A549 (cell line): ENCODE data around the gene BHLHA15. TPM values are rescaled to one million over a fixed set of nuclear protein-coding genes. Genes with fewer than 3 reads are reported as not detected.

ENCODE experiments used
- ATAC-seq, 2 experiments: fragments of 200-7000 bp in 1 of 2; fragments of >200 bp in 1 of 2; cut with Nextera tagmentation in 1 of 2; cut with Tn5 transposase in 1 of 2; 3 replicates each; pipeline versions ENCODE4 v1.8.0 to v1.9.1; 2018 to 2020; ENCODE audit warnings: mild to moderate bottlenecking in 1 of 2, moderate library complexity in 1 of 2
- CTCF ChIA-PET: fragments of 300-600 bp; sonication (Branson Sonifier 250); formaldehyde crosslinking; extraction: SDS; loops from one replicate; lab custom pipeline; 2021; ENCODE audit warnings: antibody characterized with exemption, inconsistent platforms; lab: Yijun Ruan, JAX
- POLR2A ChIA-PET: fragments of 350-600 bp; formaldehyde crosslinking; extraction: SDS; loops from one replicate; lab custom pipeline; 2021; ENCODE audit warnings: antibody characterized with exemption, inconsistent platforms; lab: Yijun Ruan, JAX
- DNase-seq, 2 experiments: peaks; one replicate each; pipeline versions ENCODE4 v3.0.0 to v3.0.0-alpha.2; 2011 to 2016; ENCODE audit warnings: low read depth in 1 of 2, low spot score in 1 of 2
- FAIRE-seq: peaks from 2 replicates; lab custom pipeline; 2011; peaks lifted over from hg19 to GRCh38; lab: Jason Lieb, UNC
- H3K27ac ChIP-seq, 2 experiments: fragments of >200 bp; sonication (Bioruptor Twin); formaldehyde crosslinking; 3 replicates each; pipeline ENCODE4 v1.5.1; 2016 to 2017
- H3K4me1 ChIP-seq: fragments of >200 bp; sonication (Bioruptor Twin); formaldehyde crosslinking; 3 replicates; pipeline ENCODE4 v1.6.1; 2016
- H3K4me2 ChIP-seq: fragments of >200 bp; sonication (Bioruptor Twin); formaldehyde crosslinking; 3 replicates; pipeline ENCODE4 v1.6.1; 2016
- H3K4me3 ChIP-seq: fragments of >200 bp; sonication (Bioruptor Twin); formaldehyde crosslinking; 3 replicates; pipeline ENCODE4 v1.5.1; 2016
- H3K9me3 ChIP-seq: fragments of >200 bp; sonication (Bioruptor Twin); formaldehyde crosslinking; 3 replicates; pipeline ENCODE4 v1.6.1; 2016
- BHLHE40 ChIP-seq: IDR thresholded peaks from 2 replicates; pipeline ENCODE4 v1.6.1; 2012; ENCODE audit warnings: low read depth, low read length, inconsistent platforms
- CBX8 ChIP-seq: fragments of 200-600 bp; sonication (generic); IDR thresholded peaks from 2 replicates; pipeline ENCODE4 v1.6.1; 2016
- CHD4 ChIP-seq: fragments of 200-600 bp; sonication (generic); IDR thresholded peaks from 2 replicates; pipeline ENCODE4 v1.6.1; 2016; ENCODE audit warnings: antibody characterized with exemption, mild to moderate bottlenecking, borderline replicate concordance
- EP300 ChIP-seq, 2 experiments: fragments of >200 bp; sonication (Bioruptor Twin); formaldehyde crosslinking; IDR thresholded peaks; 2 replicates in 1 of 2; 3 replicates in 1 of 2; pipeline ENCODE4 v1.6.1; 2016 to 2017
- FOSB ChIP-seq: fragments of 250-450 bp; sonication (Bioruptor Pico); IDR thresholded peaks from 2 replicates; pipeline ENCODE4 v1.5.0; 2020; ENCODE audit warnings: mild to moderate bottlenecking, moderate library complexity
- FOSL2 ChIP-seq, 2 experiments: fragments of 450-650 bp in 1 of 2; fragments of >200 bp in 1 of 2; sonication (Bioruptor Twin) in 1 of 2; formaldehyde crosslinking; IDR thresholded peaks; 2 replicates each; pipeline versions ENCODE4 v1.5.0 to v1.6.1; 2016 to 2020; ENCODE audit warnings: mild to moderate bottlenecking in 1 of 2, moderate library complexity in 1 of 2
- FOXS1 ChIP-seq: fragments of 250-450 bp; sonication (Bioruptor Pico); IDR thresholded peaks from 2 replicates; pipeline ENCODE4 v1.5.0; 2020; ENCODE audit warnings: mild to moderate bottlenecking, moderate library complexity
- HEYL ChIP-seq: fragments of 250-450 bp; sonication (Bioruptor Pico); IDR thresholded peaks from 2 replicates; pipeline ENCODE4 v1.8.0; 2021; ENCODE audit warnings: mild to moderate bottlenecking, moderate library complexity
- HOXA7 ChIP-seq: fragments of 250-450 bp; sonication (Bioruptor Pico); IDR thresholded peaks from 2 replicates; pipeline ENCODE4 v1.5.0; 2020; ENCODE audit warnings: mild to moderate bottlenecking, moderate library complexity
- HOXB13 ChIP-seq: fragments of 250-450 bp; sonication (Bioruptor Pico); IDR thresholded peaks from 2 replicates; pipeline ENCODE4 v1.5.0; 2020; ENCODE audit warnings: low read depth, mild to moderate bottlenecking, moderate library complexity
- JUN ChIP-seq, 2 experiments: fragments of >200 bp; sonication (Bioruptor Twin); formaldehyde crosslinking; IDR thresholded peaks; 2 replicates in 1 of 2; 3 replicates in 1 of 2; pipeline ENCODE4 v1.6.1; 2016 to 2017
- JUNB ChIP-seq: fragments of >200 bp; sonication (Bioruptor Twin); formaldehyde crosslinking; IDR thresholded peaks from 2 replicates; pipeline ENCODE4 v1.6.1; 2016
- KDM5A ChIP-seq: fragments of 200-600 bp; sonication (generic); IDR thresholded peaks from 2 replicates; pipeline ENCODE4 v1.6.1; 2016; ENCODE audit warnings: antibody characterized with exemption, mild to moderate bottlenecking
- MAZ ChIP-seq: fragments of 150-350 bp; IDR thresholded peaks from 2 replicates; pipeline ENCODE4 v1.6.1; 2014; ENCODE audit warnings: antibody characterized with exemption, low read depth, low read length, borderline replicate concordance
- NFE2L2 ChIP-seq: fragments of 150-350 bp; conservative IDR thresholded peaks from 2 replicates; pipeline ENCODE4 v1.6.1; 2014; ENCODE audit warnings: low read length
- POLR2AphosphoS2 ChIP-seq: conservative IDR thresholded peaks from 2 replicates; pipeline ENCODE4 v1.6.1; 2012; ENCODE audit warnings: low read length, improper control_type of control experiment, inconsistent platforms
- RARB ChIP-seq: fragments of 250-450 bp; sonication (Bioruptor Pico); IDR thresholded peaks from 2 replicates; pipeline ENCODE4 v1.8.0; 2021; ENCODE audit warnings: mild to moderate bottlenecking, moderate library complexity
- RCOR1 ChIP-seq: fragments of 150-350 bp; IDR thresholded peaks from 2 replicates; pipeline ENCODE4 v1.6.1; 2014; ENCODE audit warnings: antibody characterized with exemption, low read length, low read depth
- RFX5 ChIP-seq: fragments of 450-650 bp; IDR thresholded peaks from 2 replicates; pipeline ENCODE4 v1.7.1; 2014; ENCODE audit warnings: antibody characterized with exemption, mild to moderate bottlenecking, moderate library complexity
- RNF2 ChIP-seq: fragments of 200-600 bp; sonication (generic); IDR thresholded peaks from 2 replicates; pipeline ENCODE4 v1.6.1; 2016; ENCODE audit warnings: low read depth, mild to moderate bottlenecking, antibody characterized with exemption, moderate library complexity, borderline replicate concordance
- SREBF2 ChIP-seq: fragments of 450-650 bp; IDR thresholded peaks from 2 replicates; pipeline ENCODE4 v1.6.1; 2014; ENCODE audit warnings: mild to moderate bottlenecking, moderate library complexity
- ZNF302 ChIP-seq: fragments of 250-450 bp; sonication (Bioruptor Pico); IDR thresholded peaks from 2 replicates; pipeline ENCODE4 v1.9.0; 2021; ENCODE audit warnings: inconsistent platforms, mild to moderate bottlenecking, moderate library complexity
- ZSCAN20 ChIP-seq: fragments of 250-450 bp; sonication (Bioruptor Pico); IDR thresholded peaks from 2 replicates; pipeline ENCODE4 v1.8.0; 2022; ENCODE audit warnings: mild to moderate bottlenecking, moderate library complexity
- WGBS: methylation state at CpG from one replicate; pipeline ENCODE4 v1.1.6; 2017; ENCODE audit errors: missing lambda C conversion rate; 5-methylcytosine and 5-hydroxymethylcytosine counted together
- polyA plus RNA-seq, 4 experiments: library from polyadenylated mRNA; depleted of rRNA in 3 of 4; stranded (reverse); fragments of >200 nt; fragmentation: RNase III in 1 of 4; extraction: RNeasy Plus Mini Kit Qiagen cat#74134 plus additional on column Dnase treatment in 1 of 4; gene quantifications; 2 replicates in 3 of 4; 3 replicates in 1 of 4; pipeline ENCODE4 v1.2.3, GENCODE V29; 2011 to 2017
- TF ChIP-seq, protein P1 (sequence below): fragments of >200 bp; sonication (Bioruptor Twin); formaldehyde crosslinking; IDR thresholded peaks from 2 replicates; pipeline ENCODE4 v1.6.1; 2016

BHLHA15 gene
- polyA plus RNA-seq, 2 of the 4 experiments (the other 2 are of a cell fraction) = 0.23 to 0.30 TPM

DNA sequence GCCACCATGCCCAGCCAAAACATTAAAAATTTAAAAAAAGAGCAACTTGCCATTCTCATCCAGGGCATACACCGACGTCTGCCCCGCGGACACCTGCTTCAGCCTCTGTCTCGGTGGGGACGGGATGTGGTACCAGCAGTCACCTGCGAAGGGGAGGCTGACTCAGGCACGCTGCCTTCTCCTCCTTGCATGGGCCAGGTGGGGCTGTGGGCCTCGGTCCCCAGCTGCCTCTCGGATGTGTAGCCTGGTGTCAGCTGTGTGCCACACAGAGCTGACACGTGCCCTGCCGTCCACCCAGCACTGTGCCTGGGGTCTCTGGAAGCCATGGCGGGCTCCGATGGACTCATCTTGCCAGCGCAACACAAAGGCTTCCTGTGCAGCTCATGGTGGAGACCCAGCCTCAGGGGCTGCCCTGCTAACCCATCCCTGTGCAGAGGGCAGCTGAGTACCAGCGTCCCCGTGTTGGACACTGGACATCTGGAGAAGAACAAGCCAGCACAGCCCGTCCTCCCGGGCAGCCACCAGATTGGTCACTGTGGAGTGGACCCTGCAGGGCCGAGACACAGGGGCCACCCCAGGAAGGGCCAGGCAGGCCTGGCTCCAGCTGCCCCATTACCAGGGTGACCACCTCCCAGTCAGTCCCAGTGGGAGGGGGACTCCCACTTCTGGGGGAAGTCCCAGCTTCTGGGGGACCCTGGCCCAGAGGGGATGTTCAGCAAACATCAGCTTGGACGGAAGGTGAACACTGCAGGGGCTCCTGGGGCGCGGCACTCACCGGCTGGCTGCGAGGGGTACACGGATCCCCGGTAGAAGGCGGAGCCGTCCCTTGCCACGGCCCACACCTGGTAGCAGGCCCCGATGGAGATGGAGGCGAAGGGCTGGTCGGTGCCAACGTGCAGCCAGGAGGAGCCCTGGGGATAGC, 10.6 kb downstream of the BHLHA15 start:
- Histone ChIP-seq H3K4me3 (no peak overlapping the region), H3K4me2 (no peak overlapping the region), H3K27ac (no peak overlapping the region), H3K4me1 (peaks cover 7% of the 10 kb centered on the region; the same call in 2 of the 3 replicates), H3K9me3 (no peaks in the 10 kb centered on the region)
- TF ChIP-seq NFE2L2 (no peak), ZSCAN20 (CRISPR knock-in tag) (no peak), JUNB (no peak), HOXA7 (CRISPR knock-in tag) (no peak), JUN (IDR thresholded peaks at IDR 0.05) (no peak), FOXS1 (no peak), CBX8 (no peak), RARB (no peak), ZNF302 (CRISPR knock-in tag) (no peak), KDM5A (no peak), RFX5 (no peak)
- TF ChIP-seq, protein P1, sequence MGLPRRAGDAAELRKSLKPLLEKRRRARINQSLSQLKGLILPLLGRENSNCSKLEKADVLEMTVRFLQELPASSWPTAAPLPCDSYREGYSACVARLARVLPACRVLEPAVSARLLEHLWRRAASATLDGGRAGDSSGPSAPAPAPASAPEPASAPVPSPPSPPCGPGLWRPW = no peak
- WGBS = 92% methylated on average over 28 of the region's 34 CpGs
- ATAC-seq = peak in 1 of 2 experiments; percentile 11; a peak in 2 of 6 replicates
- POLR2A ChIA-PET = no interaction called here
- no peak for FAIRE-seq
- CTCF ChIA-PET = interaction anchor here (1.2 kb wide), 1 partner anchor 9 kb away, joined by 3 read pairs; no protein-coding TSS in a partner anchor
- no peak for DNase-seq

DNA sequence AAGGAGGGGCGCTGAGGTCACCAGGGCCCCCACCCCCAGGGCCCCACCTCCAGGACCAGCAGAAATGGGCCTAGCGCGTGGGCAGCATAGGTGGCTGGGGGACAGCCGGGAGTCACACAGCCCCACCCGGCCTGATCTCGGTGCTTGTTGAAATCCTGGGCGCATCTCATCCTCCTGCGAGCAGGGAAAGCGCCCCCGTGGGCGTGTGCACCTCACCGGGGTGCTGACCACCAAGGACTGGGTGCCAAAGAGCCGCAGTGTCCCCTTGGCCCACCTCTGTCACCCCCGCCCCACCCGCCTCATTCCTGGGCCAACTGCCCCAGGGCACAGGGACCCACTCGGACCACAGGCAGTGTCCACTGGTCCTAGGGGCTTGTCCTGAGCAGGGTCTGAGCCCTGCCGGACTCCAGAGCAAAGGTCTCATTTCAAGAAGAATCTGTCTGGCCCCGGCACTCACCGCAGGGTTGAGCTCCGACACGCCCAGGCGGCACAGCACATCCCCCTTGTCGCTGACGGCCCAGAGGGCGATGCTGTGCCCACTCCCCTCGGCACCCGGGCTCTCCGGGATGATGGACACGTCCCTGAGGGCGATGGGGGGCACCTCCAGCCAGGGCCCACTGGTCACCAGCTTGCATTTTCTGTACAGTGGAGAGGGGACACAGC, 11.4 kb downstream of the BHLHA15 start:
- Histone ChIP-seq H3K4me2 (no peak overlapping the region), H3K9me3 (no peaks in the 10 kb centered on the region), H3K4me1 (peaks cover 7% of the 10 kb centered on the region; the same call in 2 of the 3 replicates), H3K27ac (0 out of 6 replicates have a peak overlapping the region, but pooled peaks of 1 of the 2 experiments have one; percentile 37), H3K4me3 (no peak overlapping the region)
- no peak for TF ChIP-seq JUNB
- ChIA-PET POLR2A (no interaction called here), CTCF (interaction anchor here (1.2 kb wide), 1 partner anchor 10 kb away, joined by 3 read pairs; no protein-coding TSS in a partner anchor)
- 88% methylated on average over 14 of the region's 30 CpGs for WGBS
- FAIRE-seq (no peak), ATAC-seq (peak in 1 of 2 experiments; percentile 11; a peak in 1 of 6 replicates), DNase-seq (no peak)

DNA sequence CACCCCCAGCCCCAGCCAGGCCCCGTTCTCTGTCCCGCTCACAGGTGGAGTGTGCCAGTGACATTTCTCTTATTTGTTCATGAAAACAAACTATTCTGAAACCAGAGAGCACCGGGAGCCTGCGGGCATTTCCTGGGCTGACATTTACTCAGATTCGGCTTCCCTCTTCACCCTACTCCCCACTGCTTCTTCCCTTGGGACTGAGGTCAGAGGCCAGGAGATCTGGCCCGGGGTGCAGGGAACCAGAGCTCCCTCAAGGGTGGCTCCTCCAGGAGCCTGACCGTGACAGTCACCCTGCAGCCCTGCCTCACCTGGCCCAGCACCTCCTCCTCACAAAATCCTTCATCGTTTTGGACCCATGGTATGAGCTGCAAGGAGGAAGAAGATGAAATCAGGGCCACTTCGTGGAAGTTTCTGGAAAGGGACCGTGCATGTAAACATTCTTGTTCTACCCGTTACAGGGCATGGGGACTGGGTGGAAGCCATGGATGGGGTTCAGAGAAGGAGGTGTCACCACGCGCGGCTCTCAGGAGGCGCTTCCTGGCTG, 12.2 kb downstream of the BHLHA15 start:
- H3K4me3 ChIP-seq = no peak overlapping the region
- ATAC-seq (peak in 1 of 2 experiments; percentile 15; a peak in 1 of 6 replicates), FAIRE-seq (no peak), DNase-seq (no peak)
- ChIA-PET CTCF (no interaction called here), POLR2A (no interaction called here)
- peaks cover 7% of the 10 kb centered on the region; the same call in 2 of the 3 replicates for H3K4me1 ChIP-seq
- no peaks in the 10 kb centered on the region for H3K9me3 ChIP-seq
- H3K4me2 ChIP-seq = no peak overlapping the region; the same call in 2 of the 3 replicates
- H3K27ac ChIP-seq = peak overlapping the region in 1 of 2 experiments; percentile 37; a peak in 1 of 6 replicates
- TF ChIP-seq, protein P1 = no peak
- TF ChIP-seq CHD4 (no peak), HOXB13 (CRISPR knock-in tag) (no peak), POLR2AphosphoS2 (no peak), CBX8 (no peak), HEYL (no peak), MAZ (no peak), RCOR1 (no peak), HOXA7 (CRISPR knock-in tag) (no peak), FOSB (no peak), BHLHE40 (no peak), RNF2 (no peak), EP300 (IDR thresholded peaks at IDR 0.05) (no peak), SREBF2 (no peak), FOSL2 (IDR thresholded peaks at IDR 0.05) (no peak), FOSL2 (CRISPR knock-in tag; IDR thresholded peaks at IDR 0.05) (no peak)
- WGBS = 44% methylated on average over 12 of the region's 15 CpGs
